CD4-positive, alpha-beta T cell treated with Interleukin-1 beta for 1 hour (primary cell): ENCODE results near the gene GPER1.
"Not testable (repeated sequence)": the region's sequence is repeated elsewhere in the genome, so short reads cannot be mapped to it uniquely, and the experiment has no call there.

ENCODE experiments used
- DNase-seq, 2 donors: peaks; one replicate each; pipeline ENCODE4 v3.0.0-alpha.2; 2020 to 2022

Gene GPER1

DNA sequence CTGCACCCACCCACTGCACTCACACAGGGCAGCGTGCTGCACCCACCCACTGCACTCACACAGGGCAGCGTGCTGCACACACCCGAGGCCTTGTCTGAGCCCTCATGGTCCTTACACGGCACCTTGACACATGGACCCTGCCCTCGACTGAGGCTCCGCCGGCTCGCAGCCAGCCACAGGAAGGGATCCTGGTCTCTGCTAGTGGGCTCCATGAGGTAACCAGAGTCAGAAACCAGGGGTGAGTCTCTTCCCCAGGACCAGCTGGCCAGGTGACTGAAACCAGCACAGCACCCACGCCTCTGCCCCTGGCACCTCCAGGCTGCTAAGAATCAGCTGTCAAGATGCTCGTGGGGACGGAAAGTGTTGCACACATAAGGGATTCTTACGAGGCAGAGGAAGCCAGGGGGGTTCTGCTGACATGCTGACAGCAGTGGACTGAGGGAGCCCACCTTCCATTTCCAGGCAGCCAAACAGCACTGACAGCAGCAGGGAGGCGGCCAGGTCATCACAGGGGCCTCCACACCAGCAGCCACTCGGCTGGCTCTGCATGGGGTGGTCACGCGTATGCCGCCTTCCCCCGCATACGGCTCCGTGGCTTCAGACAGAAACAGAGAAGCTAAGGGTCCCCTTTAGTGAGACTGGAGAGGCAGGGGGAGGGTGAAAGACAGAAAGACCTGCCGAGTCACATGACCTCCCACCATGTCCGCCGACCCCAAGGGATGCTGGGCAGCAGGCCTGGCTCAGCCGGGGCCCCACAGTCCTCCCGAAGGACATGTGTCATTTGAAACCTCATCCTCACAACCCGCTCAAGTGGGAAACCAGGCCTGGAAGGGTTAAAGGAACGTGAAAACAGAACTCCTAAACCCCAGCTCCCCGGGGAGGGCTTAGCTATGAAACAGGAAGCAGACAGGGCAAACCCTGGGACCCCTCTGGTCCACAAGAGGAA, 34.2 kb downstream of the GPER1 start:
- DNase-seq, result no peak

DNA sequence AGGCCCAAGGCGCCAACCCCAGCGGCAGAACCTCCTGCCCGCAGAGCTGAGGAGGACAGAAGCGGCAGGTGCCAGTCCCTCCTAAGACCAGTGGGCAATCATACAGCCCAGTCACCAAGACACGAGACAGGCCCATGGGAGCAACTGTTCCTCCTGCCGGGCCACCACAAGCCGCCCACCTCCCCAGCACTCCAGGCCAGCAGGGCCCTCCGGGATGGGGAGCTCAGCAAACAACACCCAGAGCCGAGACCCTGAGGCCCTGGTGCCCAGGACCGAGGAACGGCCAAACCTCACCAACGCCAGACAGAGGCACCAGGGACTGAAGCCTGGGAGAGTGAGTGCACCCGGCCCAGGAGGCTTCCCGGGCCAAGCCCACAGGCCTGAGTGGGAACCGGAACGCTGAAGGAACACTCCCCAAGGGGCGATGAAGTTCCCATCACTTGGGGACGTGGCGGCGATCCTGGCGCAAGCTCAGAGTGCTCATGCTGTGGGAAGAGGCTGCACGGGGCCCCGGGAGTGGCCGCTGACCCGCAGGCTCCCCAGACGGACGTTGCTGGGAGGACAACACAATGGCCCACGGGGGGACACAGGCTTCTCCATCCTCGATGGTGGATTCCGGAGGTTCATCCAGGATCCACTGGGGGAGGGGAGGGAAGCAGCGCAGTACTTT, 35.1 kb downstream of the GPER1 start:
- DNase-seq, result no peak

- no peak for DNase-seq
These were observed 35.8 kb downstream of the GPER1 start for GRCh38 chr7:1123715-1124114.

- DNase-seq, result no peak
These were observed 36.3 kb downstream of the GPER1 start for GRCh38 chr7:1124164-1124563.

DNA sequence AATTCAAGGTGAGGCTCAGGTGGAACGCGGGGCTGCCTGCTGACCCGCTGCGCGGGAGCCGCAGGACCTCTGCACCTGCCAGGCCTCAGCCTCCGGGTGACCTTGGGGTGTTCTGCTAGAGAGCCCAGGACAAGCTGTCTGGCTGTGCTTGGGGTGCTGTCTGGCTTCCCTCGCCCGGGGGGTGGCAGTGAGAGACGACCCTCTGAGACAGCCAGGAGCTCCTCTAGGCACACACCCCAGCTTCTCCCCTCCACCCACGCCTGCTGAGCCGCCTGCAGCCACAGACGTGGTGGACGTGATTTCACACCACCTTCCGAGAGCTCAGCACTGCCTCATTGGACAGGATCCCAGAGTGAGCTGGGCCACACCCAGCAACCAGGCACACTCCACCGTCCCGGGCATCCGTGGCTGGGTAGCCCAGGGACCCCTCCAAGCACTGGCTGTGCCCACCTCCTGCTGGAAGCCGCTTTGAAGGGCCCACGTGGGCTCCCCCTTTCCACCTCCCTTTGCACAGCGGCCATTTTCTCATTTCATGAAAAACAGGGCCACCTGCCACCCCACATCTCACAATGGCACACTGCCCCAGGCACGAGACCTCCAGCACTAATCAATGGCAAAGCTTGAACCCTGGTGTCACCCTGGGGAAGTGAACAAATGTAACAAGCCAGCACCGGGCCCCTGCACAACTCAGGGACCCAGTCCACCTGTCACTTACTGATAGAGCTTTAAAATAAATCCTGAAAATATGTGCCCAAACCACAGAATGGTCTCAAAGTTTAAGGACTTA, 37.1 kb downstream of the GPER1 start:
- DNase-seq, result no peak

- DNase-seq, result no peak
These were observed 37.7 kb downstream of the GPER1 start for GRCh38 chr7:1125603-1125969.

- DNase-seq, result no peak
These were observed 39.1 kb downstream of the GPER1 start for GRCh38 chr7:1127001-1127400.

DNA sequence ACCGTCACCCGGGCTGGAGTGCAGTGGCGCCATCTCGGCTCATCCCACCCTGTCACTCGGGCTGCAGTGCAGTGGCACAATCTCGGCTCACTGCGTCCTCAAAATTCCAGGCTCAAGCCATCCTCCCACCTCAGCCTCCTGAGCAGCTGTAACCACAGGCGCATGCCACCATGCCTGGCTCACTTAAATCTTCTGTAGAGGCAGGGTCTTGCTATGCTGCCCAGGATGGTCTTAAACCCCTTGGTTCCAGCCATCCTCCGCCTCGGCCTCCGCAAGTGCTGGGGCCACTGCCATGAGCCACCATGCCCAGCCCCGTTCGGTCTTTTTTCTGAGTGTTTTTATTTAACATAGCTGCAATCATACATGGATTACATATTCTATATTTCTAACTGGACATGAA, 41.5 kb downstream of the GPER1 start:
- no peak for DNase-seq

GRCh38 chr7:1130021-1130990, 42.4 kb downstream of the GPER1 start:
- no peak for DNase-seq

GRCh38 chr7:1131471-1132265, 43.8 kb downstream of the GPER1 start:
- no peak for DNase-seq

DNA sequence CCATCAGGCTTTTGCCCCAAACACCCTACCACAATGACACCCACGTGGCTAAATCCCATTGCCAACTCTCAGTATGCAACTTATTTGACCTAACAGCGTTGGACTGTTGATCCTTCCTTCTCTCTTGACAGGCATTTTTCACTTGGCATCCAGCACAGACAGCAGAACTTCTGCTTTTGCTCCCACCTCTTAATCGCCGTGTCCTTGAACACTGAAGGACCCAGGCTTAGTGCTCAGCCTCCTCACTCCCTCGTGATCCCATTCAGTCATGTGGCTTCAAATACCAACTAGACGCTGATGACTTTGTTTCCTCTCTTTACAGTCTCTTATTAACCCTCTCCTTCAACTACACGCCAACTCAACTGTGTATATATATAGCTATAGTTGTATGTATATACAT, 47.0 kb downstream of the GPER1 start:
- no peak for DNase-seq

DNA sequence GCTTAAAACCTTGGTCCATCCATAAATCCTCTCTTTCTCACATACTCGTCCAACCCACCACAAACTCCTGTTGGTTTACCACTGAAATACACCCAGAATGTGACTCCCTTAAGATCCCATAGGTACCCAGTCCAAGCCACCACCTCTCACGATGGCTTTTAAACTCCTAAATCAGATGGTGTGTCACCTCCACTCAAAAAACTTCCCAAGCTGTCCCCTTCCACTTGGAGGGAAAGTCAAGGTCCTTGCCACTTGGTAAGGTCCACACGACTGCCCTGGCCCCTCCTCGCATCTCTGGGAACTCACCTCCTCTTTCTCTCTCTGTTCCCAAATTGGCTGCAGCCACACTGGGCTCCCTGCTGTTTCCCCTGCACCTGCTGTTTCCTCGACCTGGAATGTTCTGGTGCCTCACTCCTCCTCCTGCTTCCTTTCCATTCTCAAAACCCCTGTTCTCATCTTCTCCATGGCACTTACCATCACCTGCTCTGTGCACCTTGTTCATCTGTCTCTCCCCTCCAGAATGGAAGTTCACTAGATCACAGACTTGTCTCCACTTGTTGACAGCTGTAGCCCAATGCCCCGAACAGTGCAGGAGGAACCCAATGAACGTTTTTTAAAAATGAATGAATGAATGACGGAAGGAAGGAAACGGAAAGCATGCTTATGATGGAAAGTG, 49.1 kb downstream of the GPER1 start:
- no peak for DNase-seq

DNA sequence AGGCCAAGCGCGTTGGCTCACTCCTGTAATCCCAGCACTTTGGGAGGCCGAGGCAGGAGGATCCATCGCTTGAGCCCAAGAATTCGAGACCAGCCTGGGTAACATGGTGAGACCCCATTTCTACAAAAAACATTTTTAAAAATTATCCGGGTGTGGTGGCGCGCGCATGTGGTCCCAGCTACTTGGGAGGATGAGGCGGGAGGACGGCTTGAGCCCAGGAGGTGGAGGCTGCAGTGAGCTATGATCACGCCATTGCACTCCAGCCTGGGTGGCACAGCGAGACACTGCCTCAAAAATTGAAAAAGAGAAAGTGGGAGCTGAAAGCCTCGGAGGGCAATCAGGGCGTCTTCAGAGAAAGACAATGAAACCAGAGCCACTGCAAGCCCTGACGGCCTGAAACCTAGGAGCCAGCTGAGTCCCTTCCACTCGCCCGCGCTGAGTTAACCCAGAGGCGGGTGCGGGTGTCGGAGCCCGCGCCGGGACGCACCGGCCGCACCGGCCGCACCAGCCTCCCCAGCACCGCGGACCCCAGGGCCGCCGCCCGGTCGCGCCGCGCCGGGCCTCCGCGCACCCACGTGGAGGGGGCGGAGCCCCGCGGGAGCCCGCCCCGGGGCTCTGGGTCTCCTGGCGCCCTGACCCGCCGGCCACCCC, 49.7 kb downstream of the GPER1 start:
- no peak for DNase-seq

- peak in 1 of 2 donors; percentile 44 for DNase-seq
These were observed 52.7 kb downstream of the GPER1 start for GRCh38 chr7:1140476-1141104.

GRCh38 chr7:1141651-1142050, 53.7 kb downstream of the GPER1 start:
- DNase-seq, result no peak

DNA sequence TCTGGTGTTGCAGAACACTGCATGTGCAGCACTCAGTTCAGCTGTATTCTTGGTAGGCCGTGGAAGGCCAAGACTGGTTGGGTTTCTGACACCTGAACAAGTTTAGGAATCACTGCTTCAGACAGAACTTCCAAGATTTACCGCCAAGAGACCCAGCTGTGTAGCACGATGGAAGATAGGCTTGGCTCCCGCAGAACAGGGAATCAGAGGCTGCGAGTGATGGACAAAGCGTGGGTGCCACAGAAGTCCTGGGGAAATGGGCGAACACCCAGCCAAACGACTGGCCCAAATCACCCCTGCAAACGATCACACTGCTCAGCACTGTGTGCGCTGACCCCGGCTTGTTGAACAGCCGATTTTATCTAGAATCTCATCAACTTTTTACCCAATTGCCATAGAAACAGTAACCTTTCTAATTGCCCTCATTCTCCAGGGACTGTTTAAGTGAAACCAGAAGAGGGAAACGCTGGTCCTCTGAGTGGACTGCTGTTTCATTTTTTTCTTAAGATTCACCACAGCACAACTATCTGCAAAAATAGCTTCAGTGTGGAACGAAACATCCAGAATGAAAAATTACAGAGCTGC, 54.2 kb downstream of the GPER1 start:
- DNase-seq, result no peak

- not testable (repeated sequence) for DNase-seq
These were observed 55.1 kb downstream of the GPER1 start for GRCh38 chr7:1143031-1143430.
